HG03095 (cell line): Measurements from ENCODE around the gene CTNNA3.

Experiments used
- ATAC-seq: cut with Tn5 transposase; IDR thresholded peaks from one replicate; pipeline ENCODE4 v1.9.1; 2021; ENCODE audit warnings: moderate library complexity; ENCODE audit not compliant: unreplicated experiment

CTNNA3 gene

GRCh38 chr10:67385566-67385965 lies 310.4 kb downstream of the CTNNA3 start:
- no peak for ATAC-seq

DNA sequence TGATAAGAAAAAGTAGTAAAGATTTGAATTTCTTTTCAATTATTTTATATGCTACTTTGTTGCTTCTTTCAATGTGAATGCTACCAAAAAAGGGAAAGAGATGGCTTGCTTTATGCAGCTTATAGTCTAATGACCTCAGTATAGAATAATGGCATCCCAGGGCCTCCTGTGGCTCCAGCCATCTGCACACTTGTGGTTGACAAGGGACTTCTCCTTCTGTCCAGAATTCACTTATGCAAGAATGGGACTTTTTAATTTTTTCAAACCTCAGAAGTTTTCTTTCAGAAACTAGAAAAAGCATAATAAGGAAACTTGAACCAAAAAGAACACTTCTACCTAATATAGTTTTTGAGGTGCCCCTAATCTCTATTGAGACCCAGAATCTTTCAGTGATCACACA lies 310.9 kb downstream of the CTNNA3 start:
- ATAC-seq: no peak

DNA sequence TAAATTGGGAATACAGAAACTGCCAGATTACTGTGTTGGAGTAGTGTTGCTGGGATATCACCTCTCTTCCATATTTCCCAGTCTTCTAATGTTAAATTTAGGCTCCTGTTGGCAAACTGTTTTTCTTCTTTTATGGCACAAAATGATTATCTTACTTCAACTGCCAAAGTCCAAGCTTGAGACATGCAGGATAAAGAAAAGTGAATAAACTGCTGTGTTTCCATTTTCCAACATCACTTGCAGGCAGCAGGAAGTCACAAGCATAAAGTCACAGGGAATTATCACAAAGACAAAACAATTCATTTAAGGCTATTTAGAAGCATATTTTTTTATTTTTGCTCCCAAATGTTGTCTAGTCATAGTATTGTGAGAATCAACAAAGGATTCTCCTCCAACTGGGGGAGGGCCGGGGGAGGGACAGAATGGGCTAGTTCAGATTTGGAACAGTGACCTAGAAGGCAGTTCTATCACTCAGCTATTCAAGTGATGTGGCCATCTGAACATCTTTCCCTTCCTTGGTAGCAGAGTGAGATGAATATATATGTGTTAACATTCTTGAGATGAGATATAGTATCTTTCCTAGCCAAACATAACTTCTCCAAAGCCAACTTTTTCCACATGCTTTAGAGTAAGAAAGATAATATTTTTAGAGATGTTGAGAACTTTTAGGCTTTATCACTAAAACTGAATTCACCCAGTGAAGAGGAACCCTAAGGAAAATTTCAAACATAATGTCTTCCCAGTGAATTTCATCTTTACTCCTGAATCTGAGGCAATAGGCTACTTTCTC lies 364.7 kb downstream of the CTNNA3 start:
- ATAC-seq: no peak

DNA sequence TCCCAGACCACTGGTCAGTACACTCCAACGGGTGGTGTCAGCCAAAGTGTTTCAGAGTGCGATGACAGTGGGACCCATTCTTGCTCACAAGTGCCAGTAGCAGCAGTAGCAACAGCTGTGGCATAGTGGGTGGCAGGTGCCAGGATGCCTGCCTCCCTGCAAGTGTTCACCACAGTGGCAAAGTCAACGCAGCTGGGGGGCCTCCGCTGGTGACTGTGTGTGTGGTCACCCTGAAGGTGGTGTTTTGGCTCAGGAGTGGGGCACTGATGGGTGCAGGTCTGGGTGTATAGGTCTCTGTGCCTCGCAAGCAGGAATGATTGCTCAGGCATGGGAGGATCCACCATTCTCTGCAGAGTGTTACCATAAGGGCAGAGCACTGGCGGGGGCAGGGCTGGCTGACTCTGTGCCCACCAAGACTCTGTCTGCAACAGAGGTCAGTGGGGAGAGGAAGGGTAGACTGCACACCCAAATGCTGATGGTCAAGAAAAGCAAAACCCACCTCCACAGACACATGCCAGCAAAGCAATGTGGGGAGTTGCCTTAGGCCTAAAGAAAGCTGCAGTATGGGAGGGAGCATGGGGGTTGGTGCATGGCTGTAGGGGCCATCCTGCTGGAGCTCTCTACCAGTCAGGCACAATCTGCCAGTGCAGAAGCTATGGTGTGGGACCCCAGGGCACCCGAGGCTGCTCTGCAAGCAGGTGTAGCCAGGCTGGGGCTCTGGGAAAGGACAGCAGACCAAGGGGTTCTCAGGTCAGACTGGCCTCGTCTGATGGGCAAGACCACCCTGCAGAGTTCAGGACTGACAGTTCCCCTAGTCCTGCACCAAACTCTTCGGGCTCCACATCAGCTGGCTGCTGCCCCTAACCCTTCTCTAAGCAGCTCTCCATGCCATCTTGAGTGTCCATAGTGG lies 368.1 kb downstream of the CTNNA3 start:
- no peak for ATAC-seq

GRCh38 chr10:67319976-67320375 lies 376.0 kb downstream of the CTNNA3 start:
- no peak for ATAC-seq

GRCh38 chr10:67308912-67309311 lies 387.1 kb downstream of the CTNNA3 start:
- no peak for ATAC-seq

GRCh38 chr10:67306588-67307205 lies 389.3 kb downstream of the CTNNA3 start:
- ATAC-seq: no peak

DNA sequence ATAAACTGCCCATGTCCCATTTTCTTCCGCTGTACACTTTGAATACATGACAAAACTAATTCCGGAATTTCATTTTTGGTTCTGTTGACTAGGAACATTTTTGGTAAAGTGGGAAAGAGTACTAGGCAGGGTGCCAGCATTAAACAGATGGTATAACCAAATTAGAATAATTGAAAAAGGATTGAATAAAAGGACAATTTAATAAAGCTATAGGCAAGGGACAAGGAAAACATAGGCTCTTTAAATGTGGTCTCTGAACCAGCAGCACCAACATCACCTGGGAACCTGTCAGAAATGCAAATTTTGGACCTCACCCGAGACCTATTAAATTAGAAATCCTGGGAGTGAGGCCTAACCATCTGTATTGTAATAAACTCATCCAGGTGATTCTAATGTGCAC lies 393.3 kb downstream of the CTNNA3 start:
- no peak for ATAC-seq

GRCh38 chr10:67299761-67300160 lies 396.2 kb downstream of the CTNNA3 start:
- no peak for ATAC-seq

DNA sequence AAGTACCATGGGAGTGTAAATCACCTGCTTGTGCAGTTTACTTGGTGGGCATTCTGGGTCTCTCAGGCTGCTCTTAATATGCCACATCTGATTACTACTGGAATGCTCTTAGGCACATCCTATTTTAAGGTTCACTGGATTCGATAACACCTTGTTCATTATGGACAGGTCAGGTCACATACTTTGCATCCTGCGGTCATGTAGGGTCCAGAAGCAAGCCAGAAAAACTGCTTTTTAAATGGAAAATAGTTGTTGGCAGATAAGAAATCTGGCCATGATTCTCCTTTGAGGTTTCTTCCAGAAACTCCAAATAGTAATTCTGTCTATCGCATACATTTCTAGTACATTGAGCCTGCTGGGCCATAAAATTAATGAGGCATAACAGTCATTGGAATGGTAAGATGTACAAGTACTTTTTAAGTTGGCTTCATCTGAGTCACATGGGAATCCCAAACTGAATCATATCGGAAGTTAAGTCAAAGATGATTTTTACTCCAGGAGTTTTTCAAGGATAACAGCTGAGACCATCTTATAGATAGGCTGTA lies 398.3 kb downstream of the CTNNA3 start:
- no peak for ATAC-seq

DNA sequence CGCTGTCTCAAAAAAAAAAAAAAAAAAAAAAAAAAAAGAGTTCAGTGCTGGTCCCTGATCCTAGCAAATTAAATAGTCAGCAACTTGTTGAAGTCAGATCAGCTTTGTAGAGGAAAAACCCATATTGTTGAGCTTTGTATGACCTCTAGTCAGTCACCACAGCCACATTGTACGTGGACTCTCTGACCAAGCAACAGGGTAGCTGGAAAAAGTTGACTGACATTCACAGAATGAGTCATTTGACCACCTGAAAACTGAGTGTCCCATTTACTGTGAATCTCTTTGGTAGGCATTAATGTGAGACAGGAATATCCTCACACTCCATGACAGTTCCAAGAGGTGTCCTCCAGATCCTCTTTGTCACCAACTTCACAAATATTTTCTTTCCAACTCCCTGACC lies 399.1 kb downstream of the CTNNA3 start:
- ATAC-seq: no peak

DNA sequence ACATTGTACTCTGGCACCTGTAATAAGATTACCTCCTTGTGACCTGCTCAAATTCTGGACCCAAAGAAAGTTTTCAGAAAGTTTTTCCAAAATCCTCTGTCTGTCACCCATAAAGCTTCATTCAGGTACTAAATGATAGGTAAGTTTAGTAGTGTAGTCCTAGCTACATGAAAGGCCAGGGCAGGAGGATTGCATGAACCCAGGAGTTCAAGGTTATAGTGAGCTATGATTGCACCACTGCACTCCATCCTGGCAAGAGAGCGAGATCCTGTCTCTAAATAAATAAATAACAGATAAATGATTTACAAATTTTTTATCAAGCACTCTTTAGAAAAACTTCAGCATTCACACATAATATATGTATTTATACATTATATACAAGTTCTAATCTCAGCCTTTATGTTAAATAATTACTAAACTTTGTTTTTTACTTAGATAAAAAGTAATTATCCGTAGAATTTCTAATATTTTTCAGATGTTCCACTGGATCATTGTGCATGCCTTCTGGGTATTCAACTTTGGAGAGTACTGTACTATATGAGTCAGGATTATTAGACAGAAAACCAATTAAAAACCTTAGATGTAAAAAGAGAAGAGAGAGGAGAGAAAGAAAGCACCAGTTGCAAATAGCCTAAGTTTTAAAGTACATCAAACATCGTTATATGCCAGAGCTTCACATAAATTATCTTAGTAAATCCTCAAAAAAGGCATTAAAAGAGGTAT lies 407.1 kb downstream of the CTNNA3 start:
- ATAC-seq: no peak

GRCh38 chr10:67284589-67284988 lies 411.4 kb downstream of the CTNNA3 start:
- no peak for ATAC-seq

- no peak for ATAC-seq
Observed at GRCh38 chr10:67282871-67283270, 413.1 kb downstream of the CTNNA3 start.

DNA sequence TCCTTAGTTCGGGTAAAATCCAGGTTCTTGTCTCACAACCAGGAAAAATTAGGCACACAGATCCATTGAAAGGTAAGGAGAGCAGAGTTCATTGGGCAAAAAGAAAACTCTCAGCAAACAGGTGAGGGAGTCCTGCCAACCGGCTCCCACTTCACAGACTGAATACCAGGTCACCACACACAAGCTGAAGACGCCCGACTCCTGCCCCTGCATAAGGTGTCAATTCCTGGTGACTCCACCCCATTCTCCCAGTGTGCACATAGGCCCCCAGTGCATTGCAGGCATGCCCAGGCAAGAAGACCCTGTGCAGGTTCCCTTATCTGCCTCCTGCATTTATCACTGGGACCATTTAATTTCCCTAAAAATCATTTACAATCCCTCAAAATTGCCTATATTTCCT lies 415.6 kb downstream of the CTNNA3 start:
- no peak for ATAC-seq

DNA sequence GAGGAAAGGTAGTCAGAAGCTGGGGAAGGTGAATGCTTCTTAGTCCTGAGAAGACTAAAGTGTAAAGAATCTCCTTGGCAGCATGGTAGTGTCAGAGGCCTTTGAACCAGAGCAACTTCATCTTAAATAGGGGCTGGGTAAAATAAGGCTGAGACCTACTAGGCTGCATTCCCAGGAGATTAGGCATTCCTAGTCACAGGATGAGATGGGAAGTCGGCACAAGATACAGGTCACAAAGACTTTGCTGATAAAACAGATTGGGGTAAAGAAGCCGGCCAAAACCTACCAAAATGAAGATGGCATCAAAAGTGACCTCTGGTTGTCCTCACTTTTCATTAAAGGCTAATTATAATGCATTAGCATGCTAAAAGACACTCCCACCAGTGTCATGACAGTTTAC lies 418.6 kb downstream of the CTNNA3 start:
- no peak for ATAC-seq

GRCh38 chr10:67269828-67270227 lies 426.2 kb downstream of the CTNNA3 start:
- ATAC-seq: no peak

- ATAC-seq: no peak
Observed at GRCh38 chr10:67268146-67268545, 427.8 kb downstream of the CTNNA3 start.

DNA sequence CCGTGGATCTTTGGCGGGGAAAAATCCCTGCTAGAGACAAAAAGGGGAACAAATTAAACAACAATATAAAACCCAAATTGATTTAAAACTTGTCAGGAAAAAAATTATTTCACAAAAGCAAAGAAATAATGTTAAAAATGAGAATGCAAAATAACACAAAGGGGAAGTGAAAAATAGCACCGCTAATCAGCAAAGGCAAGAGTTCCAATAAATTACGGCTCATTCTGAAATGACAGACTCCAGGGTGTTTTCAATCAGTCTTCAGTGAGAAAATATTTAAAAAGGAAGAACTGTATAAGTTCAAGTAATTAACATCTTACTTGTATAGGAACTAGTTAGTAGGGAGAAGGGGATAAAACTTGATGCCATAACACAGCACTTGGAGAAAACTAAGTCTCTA lies 433.3 kb downstream of the CTNNA3 start:
- ATAC-seq: no peak

GRCh38 chr10:67261300-67261797 lies 434.6 kb downstream of the CTNNA3 start:
- no peak for ATAC-seq
